ENCODE results near the gene DCAF5. TPM values are rescaled to one million over a fixed set of nuclear protein-coding genes. Genes with fewer than 3 reads are reported as not detected.

The DCAF5 gene
- total RNA-seq, 1 donor from 2014 or later: 67.8 TPM

DNA sequence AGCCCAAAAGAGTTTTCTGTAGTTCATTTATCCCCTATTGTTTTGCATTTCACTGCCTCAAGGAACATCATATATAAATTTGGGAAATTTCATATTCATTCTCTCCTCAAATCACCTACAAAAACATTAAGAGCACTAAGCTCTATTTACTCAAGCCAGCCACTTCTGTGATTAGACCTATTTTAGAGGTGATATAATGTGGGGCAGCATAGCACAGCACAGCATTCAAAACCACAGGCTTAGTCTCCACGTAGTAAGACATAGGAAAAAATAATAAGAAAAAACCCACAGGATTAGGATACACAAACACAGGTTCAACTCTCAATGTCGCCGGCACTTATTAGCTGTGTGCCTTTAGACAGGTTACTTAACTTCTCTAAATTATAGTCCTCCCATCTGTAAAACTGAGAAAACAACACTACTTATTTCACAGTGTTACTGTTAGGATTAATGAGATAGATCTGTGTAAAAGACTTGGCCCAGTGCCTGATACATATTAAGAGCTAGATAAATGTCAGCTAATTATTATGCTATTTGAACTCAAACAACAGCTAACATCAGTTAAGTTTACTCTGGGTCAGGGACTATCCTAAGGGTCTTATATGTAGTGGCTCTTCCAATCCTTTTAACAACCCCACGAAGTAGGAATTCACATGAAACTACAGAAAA lies 20.3 kb downstream of the DCAF5 start:
- Histone ChIP-seq H3K27ac (no peak overlapping the region), H3K36me3 (no peaks in the 10 kb centered on the region), H3K27me3 (no peaks in the 10 kb centered on the region), H3K4me1 (peaks cover 0 to 39% of the 10 kb centered on the region in 2 donors), H3K9me3 (no peaks in the 10 kb centered on the region), H3K4me3 (no peak overlapping the region)
- DNase-seq (ENCODE audit: low spot score in 2 of 2): no peak
- TF ChIP-seq, protein P1, sequence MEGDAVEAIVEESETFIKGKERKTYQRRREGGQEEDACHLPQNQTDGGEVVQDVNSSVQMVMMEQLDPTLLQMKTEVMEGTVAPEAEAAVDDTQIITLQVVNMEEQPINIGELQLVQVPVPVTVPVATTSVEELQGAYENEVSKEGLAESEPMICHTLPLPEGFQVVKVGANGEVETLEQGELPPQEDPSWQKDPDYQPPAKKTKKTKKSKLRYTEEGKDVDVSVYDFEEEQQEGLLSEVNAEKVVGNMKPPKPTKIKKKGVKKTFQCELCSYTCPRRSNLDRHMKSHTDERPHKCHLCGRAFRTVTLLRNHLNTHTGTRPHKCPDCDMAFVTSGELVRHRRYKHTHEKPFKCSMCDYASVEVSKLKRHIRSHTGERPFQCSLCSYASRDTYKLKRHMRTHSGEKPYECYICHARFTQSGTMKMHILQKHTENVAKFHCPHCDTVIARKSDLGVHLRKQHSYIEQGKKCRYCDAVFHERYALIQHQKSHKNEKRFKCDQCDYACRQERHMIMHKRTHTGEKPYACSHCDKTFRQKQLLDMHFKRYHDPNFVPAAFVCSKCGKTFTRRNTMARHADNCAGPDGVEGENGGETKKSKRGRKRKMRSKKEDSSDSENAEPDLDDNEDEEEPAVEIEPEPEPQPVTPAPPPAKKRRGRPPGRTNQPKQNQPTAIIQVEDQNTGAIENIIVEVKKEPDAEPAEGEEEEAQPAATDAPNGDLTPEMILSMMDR (IDR thresholded peaks at IDR 0.05): no peak
- intact Hi-C loops (cut with DNase I): no loop called here

DNA sequence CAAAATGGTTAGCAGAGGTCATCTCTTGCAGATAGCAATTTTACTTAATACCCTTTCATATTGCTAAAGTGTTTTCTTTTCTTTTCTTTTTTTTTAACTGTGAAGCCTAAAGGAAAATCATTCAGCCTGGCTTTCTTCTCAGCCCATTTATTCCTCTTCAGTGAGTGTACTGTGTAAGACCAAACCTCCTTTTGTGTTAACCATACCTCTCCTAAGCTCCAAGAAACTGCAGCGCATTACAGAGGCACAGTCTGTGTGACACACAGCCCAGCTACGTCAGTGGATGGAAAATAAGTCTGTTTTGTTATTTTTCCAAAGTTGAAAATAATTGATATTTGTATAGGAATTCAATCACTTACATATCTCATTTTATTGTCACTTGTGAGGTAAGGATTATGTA lies 21.7 kb downstream of the DCAF5 start:
- no peak for DNase-seq (ENCODE audit: low spot score in 2 of 2)
- no peaks in the 10 kb centered on the region for H3K9me3 ChIP-seq
- TF ChIP-seq, protein P1 (IDR thresholded peaks at IDR 0.05): no peak
- H3K27ac ChIP-seq: no peak overlapping the region
- H3K27me3 ChIP-seq: no peaks in the 10 kb centered on the region
- H3K4me1 ChIP-seq: peaks cover 0 to 38% of the 10 kb centered on the region in 2 donors
- intact Hi-C loops (cut with DNase I): no loop called here
- no peaks in the 10 kb centered on the region for H3K36me3 ChIP-seq
- H3K4me3 ChIP-seq: no peak overlapping the region

DNA sequence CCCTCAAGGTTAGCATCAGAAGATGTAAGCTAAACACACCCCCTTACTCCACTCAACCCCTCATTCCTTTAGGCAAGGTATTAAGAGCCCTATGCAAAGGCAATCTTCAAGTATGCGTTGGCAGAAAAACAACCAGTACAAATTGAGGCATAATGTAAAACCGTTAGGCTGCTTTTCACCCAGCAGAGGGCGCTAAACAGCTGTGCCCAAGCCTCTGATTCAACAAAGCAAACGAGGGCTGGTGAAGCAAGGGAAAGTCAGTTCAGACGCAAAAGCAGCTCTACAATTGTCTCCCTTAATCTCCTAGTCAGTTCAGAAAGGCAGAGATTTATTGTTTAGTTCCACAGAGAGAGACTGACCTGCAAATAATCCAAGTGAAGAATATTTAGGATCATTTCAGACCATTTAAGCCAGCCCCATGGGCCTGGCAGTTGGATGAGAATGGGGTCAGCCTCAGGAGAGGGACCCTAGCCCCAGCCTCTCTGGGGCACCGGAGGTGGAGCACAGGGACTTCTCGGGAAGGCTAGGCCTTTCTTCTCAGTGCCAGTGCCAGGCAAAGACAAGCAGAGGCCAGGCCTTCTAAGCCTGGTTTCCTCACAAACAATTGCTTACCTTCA lies 23.5 kb downstream of the DCAF5 start:
- H3K27ac ChIP-seq: peak overlapping the region in 1 of 2 donors; percentile 19
- TF ChIP-seq, protein P1 (IDR thresholded peaks at IDR 0.05): peak; percentile 75 to 96 (median 94)
- H3K27me3 ChIP-seq: no peaks in the 10 kb centered on the region
- DNase-seq (ENCODE audit: low spot score in 2 of 2): peak in 1 of 2 donors; percentile 85
- intact Hi-C loops (cut with DNase I): loop anchor here (1.0 kb wide), 2 partner anchors 24 to 62 kb away; partner anchors contain the start of genes DCAF5 and EXD2
- H3K9me3 ChIP-seq: no peaks in the 10 kb centered on the region
- no peak overlapping the region for H3K4me3 ChIP-seq
- peaks cover 0 to 37% of the 10 kb centered on the region in 2 donors for H3K4me1 ChIP-seq
- no peaks in the 10 kb centered on the region for H3K36me3 ChIP-seq

DNA sequence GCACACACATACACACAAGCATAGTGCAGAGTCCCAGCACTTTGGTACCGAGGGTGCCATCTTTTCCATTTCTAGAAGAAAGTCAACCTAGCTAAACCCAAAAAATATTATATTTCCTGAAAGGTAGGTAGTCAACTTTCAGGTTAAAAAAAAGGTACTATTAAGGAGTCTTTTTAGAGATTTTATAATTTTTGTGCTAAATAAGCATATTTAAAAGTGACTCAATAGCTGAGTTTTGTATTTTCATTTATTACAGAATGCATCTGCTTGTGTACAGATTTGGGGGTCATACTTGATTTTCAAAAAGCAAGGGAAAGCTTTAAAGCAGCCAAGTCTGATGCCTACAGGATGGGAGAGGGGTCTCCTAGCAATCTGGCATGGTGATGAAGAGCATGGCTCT lies 34.6 kb downstream of the DCAF5 start:
- Histone ChIP-seq H3K9me3 (no peaks in the 10 kb centered on the region), H3K4me1 (no peaks in the 10 kb centered on the region), H3K27ac (no peak overlapping the region), H3K27me3 (no peaks in the 10 kb centered on the region), H3K36me3 (peaks cover 40 to 46% of the 10 kb centered on the region in 2 donors), H3K4me3 (no peak overlapping the region)
- intact Hi-C loops (cut with DNase I): no loop called here
- TF ChIP-seq, protein P1 (IDR thresholded peaks at IDR 0.05): no peak
- no peak for DNase-seq (ENCODE audit: low spot score in 2 of 2)

DNA sequence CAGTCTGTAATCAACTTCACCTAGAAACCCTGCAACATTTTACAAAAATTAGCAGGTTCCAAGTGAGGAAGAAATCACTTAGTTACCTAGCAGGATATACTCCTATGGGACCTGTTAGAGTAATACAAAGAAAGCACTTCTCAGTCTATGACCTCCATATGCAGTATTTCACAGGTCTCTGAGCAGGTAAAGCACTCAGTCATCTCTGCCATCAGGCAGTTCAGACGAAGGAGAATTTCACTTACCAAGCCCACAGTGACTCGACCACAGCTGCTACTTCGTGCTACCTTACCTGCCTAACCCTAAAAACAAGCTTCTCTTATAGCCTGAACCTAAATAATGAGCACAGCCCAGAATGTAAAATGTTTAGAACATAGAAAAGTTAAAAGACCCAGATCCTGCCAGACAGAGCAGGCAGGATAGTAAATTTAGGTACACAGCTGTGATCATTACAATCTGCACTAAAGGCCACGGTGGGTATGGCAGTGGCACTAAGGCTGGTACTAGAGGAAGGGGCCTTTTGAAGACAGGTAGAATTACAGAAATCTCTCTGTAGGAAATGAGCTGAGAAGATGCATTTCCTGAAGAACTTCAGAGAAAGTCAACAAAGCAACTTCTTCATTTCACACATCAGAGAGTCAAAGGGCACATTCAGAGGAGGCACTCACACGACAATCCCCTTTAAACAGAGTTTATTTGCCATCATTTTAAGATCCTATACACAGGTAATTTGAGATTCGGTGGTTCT lies 35.7 kb downstream of the DCAF5 start:
- Histone ChIP-seq H3K4me1 (peaks cover 0 to 4% of the 10 kb centered on the region in 2 donors), H3K9me3 (no peaks in the 10 kb centered on the region), H3K4me3 (no peak overlapping the region), H3K27me3 (no peaks in the 10 kb centered on the region), H3K36me3 (peaks cover 40 to 46% of the 10 kb centered on the region in 2 donors), H3K27ac (no peak overlapping the region)
- no peak for DNase-seq (ENCODE audit: low spot score in 2 of 2)
- TF ChIP-seq, protein P1 (IDR thresholded peaks at IDR 0.05): no peak
- intact Hi-C loops (cut with DNase I): no loop called here
